GM19467 (cell line): ENCODE results near the gene POLR3GL.

Experiments used
- ATAC-seq: cut with Tn5 transposase; IDR thresholded peaks from one replicate; pipeline ENCODE4 v1.9.1; 2021; ENCODE audit warnings: mild to moderate bottlenecking, moderate library complexity; ENCODE audit not compliant: unreplicated experiment

The POLR3GL gene

DNA sequence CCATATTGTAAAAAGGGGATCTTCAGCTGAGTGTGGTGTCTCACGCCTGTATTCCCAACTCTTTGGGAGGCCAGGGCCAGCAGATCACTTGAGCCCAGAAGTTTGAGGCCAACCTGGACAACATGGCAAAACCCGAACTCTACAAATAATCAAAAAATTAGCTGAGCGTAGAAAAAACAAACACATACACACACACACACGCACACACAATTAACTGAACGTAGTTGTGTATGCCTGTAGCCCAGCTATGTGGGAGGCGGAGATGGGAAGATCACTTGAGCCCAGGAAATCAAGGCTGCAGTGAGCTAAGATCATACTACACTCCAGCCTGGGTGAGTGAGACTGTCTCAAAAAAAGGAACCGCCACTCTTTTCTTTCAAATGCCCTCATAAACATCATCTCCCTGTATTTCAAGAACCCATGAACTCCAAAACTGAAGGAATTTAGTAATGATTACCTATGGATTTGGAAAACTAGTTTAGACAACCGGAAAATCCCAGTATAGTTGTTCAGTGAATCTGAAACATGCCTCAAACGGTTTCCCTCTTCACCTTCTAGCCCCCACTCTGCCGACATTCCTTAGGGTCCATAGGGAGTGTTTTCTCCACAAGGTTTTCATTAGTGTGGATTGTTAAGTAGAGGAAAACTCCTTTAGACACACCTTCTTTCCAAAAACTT is 27.4 kb downstream of the POLR3GL start:
- ATAC-seq: no peak

DNA sequence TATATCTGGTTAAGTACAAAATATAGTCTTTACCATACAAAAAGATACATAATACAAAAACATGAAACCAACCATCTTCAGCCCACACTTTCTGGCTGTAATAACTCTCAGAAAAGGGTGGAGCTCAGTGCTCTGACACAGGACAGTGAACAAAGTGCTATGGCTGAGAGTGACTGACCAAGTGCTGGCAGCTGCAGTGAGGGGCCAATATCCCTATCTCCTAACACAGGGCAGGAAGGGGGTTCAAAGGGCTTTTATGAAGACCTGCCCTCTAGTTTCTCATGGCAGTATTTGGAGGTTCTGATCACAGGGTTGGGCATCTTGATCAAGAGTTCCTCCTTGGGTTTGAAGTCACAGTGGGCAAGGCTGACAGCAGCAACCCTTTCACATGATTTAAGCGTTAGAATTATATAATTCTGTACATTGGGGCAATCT is 28.0 kb downstream of the POLR3GL start:
- no peak for ATAC-seq

DNA sequence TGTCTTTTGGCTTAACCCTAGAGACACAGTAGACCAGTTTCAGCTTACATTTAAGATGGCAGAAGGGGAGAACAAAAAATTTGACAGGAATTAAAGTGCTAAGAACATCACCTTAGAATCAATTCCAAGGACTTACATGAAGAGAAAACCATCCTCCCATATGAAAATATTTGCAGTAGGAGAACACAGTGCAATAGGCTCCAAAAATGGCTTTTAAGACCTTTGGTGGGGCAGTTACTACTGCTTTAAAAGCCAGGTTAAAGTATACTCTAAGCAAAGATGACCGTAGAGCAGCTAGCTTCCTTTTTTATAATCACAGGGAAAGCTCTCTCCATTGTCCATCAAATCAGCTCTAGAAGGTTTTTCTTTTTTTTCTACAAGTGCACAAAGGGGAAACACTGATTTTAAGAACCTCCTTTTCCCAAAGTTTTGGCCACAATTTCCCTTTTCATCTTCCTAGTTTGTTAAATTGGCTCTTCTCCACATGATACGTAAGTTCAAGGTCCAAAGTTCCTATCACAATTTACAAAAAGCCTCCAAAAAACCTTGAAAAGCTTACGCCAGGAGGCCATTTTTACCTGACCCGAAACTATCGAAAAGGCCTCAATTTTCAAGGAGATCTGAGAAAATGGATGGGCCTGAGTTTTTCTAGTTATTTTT is 28.6 kb downstream of the POLR3GL start:
- ATAC-seq: no peak

DNA sequence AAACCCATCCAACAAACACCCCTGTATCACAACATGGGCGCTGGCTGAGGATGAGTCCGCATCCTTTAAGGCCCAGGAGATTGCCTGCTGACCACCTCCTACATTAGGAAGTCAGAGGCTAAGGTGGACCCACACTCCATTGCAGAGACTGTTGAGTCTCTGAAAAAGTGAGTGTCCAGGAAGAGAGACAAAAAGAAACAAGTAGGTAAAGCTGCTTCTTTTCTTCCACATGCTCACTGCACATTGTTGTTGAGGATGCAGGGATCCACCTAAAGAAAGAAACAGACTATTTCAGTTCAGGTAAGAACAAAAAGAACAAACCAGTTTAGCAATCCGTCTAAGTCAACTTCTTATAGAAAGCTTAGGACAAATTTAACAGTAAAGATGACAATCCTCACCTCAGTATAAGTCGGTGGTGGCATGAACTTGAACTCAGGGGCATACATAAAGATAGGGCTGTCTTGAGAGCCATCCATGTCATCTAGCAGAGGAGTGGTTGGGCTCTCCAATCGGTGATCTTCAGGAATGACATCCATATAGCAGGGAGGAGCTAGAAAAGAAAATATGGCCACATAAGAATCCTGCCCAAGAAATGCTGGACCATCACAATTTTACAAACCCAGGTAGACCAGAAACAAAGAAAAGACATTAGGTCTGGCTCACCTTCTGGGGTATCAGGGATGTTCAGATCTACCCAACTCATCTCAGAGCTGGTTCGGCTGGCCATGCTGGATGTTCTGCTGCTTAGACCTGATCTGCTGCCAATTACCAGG is 29.3 kb downstream of the POLR3GL start:
- ATAC-seq: no peak

DNA sequence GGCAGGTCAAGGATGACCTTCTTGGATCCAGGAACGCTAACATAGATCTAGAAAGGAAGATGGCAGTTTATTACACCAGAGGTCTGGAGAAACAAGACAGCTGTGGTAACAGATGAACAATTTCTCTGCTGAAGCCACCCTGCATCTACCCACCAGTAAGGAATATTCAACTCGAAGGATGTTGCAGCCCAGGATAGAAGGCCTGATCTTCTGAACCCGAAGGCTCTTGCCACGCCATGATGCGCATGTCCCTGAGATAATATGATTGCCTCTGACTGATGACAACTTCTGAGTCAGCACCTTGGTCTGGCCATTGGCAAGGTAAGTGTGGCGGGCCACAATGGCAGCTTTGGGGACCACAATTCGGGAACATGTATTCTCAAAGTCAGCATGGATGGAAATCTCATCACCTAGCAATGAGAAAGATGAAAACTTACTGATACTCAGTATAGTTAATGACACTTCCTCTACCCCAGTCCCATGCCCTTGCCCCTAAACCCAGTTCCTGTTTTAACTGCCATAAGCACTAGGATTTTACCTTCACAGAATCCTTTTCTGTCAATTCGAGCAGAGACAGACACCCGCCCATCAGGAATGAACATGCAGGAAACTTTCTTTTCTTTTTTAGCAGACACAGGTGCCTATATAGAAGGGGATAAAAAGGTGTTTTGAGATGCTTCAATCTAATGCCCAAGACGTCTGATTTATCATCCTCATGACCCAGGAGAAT is 30.1 kb downstream of the POLR3GL start:
- ATAC-seq: no peak

DNA sequence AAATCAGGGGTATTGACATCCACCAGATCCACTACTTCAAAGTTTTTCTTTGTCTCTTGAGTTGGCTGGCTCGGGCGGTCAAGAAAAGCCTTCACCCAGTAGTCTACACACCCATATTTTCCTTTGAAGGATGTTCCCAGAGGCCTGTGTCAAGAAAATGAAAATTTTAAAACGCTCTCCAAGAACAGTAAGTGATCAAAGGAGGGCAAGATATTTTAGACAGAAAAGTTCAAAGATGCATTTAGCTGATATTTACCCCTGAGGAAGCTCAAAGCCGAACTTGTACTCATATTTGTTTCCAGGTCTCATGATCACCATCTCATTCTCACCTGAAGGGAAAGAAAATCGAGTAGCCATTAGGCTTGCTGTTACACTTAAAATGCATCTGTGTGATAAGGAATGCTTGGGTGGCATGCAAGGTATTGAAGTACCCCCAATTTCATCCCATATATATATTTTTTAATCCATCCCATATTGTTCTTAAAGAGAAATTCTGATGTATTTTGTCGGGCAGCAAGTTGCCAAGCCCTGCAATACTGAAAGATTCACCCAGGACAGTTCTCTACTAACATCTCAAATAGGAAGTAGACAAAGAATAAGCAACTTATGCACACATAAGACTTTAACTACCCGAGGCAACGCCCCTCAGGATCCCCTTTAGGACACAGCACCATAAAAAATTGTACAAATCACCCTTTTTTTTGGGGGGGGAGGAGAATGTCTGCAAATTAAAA is 30.8 kb downstream of the POLR3GL start:
- no peak for ATAC-seq

DNA sequence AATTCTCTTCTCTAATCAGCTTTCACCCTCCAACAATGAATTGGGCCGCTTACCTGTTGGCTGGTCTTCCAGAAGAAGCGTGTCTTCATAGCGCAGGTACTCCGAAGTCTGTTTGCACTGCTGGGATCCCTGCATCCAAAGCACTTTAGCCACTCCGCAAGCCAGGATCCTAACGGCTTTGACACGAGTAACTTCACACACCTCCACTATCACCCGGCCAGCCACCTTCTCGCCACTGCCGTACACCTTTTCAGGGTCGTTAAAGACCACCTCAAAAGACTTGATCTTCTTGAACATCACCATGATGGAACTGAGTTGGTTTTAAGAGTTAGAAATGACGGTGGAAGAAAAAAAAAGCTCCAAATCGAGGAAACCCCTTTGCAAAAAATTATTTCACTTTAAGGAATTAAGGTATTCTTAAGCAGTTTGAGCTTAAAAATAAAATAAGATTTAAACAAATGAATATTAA is 31.5 kb downstream of the POLR3GL start:
- no peak for ATAC-seq

DNA sequence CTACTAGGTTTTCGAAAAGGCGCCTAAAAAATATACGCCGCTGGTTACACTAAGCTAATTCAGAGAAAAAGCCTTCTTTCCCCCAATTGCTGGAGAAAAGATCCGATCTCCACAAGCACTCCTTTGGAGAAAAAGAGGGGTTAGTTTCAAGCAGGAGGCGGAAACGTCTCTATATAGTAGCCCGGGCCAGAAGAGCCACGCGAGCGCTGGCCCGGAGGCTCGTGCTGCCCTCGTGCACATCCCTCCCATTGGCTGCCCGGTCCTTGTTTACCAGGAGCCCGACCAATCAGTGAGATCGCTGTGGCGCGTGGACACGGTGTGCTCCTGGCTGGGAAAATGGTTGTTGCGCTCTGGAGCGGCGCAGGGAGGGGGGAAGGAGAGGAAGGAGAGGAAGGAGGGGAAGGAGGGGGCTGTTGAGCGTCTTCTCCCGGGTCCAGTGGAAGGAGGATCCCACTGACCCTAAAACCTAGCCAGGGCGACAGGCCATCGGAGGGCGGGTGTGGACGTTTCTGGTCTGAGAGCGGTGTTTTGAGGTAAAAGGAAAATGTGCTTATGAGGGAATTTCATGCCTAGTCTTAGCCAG is 32.0 kb downstream of the POLR3GL start, which contains the start of gene TXNIP:
Gene TXNIP (minus strand): TSS at position 147 of the 583 bp plus-strand sequence. CDS start 313 bp downstream, outside the sequence.
- ATAC-seq: peak; percentile 87

DNA sequence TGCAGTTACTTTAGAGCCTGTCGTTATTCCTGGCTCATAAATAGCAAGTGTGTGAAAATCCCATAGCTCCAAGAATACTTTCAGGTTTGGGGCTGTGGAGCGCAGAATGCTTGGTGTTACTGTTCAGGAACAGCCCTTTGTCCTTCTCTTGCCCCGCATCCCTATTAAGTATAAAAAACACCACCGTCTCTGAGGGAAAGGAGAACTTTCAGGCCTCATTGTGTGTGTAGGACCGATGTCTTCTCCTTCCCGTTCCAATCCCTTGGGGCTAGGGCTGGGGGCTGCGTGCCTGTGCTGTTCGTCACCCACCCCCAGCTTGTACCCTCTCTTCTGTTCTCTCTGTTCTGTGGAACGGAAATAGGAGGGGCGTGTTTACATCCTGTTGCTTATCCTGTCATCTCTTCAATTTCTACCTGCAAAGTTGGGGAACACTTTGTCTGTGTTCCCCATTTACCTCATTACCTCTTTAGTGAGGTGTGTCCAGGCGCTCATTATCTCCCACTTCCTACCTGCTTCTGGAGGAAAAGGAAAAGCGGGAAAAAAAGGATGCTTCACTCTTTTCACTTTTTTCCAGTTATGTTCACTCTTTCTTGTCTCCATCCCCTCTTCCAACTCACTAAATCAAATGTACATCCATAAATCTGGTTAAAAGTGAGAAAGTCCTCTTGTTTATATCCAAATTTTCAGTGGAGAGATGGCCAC is 32.7 kb downstream of the POLR3GL start:
- no peak for ATAC-seq

DNA sequence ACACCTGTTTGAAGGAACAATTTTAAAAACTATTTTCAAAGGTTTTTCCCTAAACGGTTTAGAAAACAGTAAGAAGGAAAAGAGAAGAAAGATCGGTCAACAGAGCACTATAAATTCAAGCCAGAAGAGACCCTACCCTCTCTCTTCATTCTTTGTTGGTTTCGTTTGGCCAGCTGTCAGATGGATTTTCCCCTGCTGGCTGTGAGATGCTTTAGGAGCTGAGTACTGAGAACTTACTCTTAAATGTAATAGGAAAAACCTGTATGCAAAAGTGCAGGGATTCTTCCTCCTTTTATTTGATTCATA is 33.2 kb downstream of the POLR3GL start:
- no peak for ATAC-seq

DNA sequence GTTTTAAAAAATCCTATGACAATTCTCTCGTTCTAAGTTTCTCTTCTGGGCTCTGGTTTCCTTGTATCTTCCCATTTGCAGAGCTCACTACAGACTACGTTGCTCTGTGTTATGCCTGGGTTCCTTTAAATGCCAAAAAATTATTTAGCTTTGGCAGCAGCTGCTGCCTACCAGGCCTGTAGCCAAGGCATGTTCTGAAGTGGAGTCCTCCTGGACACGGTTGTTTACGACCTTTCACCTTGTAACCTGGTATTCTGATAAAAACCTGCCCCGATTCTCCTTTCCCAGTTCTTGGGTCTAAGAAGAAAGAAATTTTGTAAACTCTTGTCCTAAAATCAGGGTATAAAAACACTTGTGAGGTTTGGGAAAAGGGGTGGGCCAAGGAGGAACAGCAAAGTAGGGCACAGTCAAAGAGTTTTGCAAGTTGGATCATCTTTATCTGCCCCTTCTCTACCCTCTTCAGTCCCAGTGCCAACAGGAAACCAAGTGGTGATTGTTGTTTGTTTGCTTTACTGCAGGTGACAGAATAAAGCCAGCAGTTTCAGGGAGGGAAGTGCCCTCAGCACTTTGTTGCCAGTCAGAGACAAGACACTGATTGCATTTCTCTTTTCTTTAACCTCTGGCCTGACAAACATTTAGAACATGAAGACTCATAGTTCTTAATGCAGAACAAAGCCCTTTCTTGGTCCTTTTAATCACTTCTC is 35.0 kb downstream of the POLR3GL start:
- no peak for ATAC-seq

DNA sequence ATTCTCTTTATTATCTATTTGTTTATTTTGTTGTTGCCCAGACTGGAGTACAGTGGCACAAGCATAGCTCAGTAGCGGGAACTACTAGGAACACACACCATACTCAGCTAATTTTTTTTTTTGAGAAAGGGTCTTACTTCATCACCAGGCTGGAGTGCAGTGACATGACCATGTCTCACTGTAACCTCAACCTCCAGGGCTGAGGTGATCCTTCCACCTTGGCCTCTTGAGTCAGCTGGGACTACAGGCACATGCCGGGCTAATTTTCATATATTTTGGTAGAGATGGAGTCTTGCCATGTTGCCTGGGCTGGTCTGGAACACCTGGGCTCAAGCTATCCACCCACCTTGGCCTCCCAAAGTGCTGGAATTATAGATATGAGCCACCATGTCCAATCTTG is 37.2 kb downstream of the POLR3GL start:
- no peak for ATAC-seq

DNA sequence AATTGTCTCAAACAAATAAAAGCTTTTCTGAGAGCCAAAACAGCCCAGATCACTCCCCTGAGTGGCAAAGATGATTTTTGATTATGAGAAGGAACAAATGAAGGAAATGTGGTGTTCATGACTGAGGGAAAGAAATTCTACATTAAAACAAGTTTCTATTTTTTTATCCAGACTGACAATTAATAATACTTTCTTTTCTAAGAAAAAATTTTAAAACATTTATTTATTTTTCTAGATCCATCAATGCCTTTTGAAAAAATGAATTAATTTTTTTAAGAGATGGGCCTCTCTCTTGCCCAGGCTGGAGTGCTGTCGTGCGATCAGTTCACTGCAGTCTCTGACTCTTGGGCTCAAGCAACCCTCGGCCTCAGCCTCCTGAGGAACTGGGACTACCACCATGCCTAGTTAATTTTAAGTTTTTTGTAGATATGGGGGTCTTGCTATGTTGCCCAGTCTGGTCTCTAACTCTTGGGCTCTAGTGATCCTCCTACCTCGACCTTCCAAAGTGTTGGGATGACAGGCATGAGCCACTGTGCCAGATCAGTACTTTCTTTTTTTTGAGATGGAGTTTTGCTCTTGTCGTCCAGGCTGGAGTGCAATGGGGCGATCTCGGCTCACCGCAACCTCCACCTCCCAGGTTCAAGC is 43.1 kb downstream of the POLR3GL start:
- ATAC-seq: no peak

DNA sequence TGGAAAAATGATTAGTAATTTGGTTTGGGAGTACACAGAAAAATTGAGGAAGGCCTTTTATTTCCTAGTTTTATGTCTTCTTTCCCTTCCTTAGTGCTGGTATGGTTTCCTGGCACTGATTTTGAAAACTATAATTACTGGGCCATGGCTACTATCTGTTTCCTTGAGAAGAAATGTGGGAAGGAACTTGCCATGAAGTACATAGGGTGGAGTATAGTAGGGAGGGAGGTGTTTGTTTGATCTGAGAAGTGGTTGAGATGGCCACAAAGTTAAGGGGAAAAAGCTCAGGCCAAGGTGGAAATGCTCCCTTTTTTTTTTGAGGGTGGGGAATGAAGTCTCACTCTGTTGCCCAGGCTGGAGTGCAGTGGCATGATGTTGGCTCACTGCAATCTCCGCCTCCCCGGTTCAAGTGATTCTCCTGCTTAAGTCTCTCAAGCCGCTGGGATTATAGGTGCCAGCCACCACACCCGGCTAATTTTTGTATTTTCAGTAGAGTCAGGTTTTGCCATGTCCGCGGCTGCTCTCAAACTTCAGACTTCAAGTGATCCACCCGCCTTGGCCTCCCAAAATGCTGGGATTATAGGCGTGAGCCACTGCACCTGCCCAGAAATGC is 45.7 kb downstream of the POLR3GL start:
- no peak for ATAC-seq

DNA sequence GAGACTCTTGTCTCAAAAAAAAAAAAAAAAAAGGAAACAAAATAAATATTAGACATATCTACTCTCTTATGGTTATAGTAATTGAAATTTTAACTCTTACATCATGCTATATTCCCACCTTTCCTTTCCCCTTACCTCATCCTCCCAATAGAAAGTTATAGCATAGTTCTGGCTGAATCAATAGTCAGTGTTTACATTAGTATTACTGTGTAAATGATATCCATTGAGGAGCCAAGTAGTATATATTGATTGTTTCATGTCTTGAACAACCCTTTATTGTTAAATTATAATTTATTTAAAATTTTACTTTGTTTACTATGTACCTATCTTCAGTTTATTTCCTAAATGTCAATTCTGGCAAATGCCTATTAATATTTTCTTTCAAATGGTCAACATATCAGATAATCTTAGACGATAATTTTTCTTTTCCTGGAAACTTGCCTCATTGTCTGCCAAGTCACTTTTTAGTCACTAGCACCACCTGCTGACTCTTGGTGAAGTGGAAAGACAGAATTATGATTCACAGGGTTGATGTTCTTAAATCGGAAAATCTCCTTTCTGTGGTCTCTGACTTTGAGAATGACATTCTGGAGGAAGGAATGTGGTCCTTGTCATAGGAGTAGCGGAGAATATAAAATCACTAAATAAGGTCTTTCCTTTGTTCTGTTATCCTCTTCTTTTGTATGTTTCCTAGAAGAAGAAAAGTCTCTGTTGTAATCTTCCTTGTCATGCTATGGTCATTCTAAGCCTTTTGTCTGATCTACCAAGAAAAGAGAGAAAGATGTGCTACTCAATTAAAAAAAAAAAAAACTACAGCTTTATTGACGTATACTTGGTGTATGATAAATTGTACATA is 48.4 kb downstream of the POLR3GL start:
- ATAC-seq: no peak

DNA sequence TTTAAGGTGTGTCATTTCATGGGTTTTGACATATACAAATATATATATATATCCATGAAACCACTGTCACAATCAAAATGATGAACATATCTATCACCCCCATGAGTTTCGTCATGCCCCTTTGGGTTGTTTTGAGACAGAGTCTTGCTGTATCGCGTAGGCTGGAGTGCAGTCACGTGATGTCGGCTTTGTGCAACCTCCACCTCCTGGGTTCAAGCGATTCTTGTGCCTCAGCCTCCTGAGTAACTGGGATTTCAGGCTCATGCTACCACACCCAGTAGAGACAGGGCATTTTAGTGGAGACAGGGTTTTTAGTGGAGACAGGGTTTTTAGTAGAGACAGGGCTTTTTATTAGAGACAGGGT is 49.1 kb downstream of the POLR3GL start:
- no peak for ATAC-seq

DNA sequence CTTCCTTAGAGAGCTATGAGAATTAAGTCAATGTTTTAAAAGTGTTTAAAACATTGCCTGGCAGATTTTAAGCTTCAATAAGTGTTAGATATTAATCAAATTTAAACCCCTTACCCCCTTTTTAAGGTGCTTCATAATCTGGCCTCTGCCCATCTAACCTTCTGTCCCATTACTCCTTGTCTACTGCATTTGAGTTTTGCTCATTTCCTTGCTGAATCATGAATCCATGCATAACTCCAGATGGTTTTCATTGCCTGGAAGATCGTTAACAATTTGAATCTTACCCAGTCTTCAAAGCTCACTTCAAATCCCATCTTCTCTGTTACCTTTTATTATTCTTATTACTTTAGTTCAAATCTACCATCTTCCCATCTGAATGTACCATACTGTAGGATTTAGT is 52.4 kb downstream of the POLR3GL start:
- no peak for ATAC-seq
